Activated CD4-positive, alpha-beta memory T cell treated with anti-CD3 and anti-CD28 coated beads for 36 hours (primary cell): ENCODE results near the gene EVA1A. TPM values are rescaled to one million over a fixed set of nuclear protein-coding genes. Genes with fewer than 3 reads are reported as not detected.
A peak's percentile ranks its signal among the peaks of the same experiment; 100 is the strongest.

Experiments used
- CTCF ChIA-PET: fragments of 350-600 bp; sonication (Branson Sonifier 250); formaldehyde crosslinking; loops from one replicate; lab custom pipeline; 2021; ENCODE audit warnings: antibody characterized with exemption, inconsistent platforms; lab: Charles Lee
- POLR2A ChIA-PET: fragments of 350-600 bp; sonication (Branson Sonifier 250); formaldehyde crosslinking; loops from one replicate; lab custom pipeline; 2021; ENCODE audit warnings: antibody characterized with exemption; lab: Charles Lee
- DNase-seq: peaks from one replicate; pipeline ENCODE4 v3.0.0-alpha.2; 2020
- H3K27ac Mint-ChIP-seq: one replicate; pipeline ENCODE4 v1.8.0; 2021; ENCODE audit warnings: mixed read lengths
- H3K27me3 Mint-ChIP-seq: one replicate; pipeline ENCODE4 v1.8.0; 2021; ENCODE audit warnings: mixed read lengths
- H3K36me3 Mint-ChIP-seq: one replicate; pipeline ENCODE4 v1.8.0; 2021; ENCODE audit warnings: mixed read lengths
- H3K4me1 Mint-ChIP-seq: one replicate; pipeline ENCODE4 v1.8.0; 2021; ENCODE audit warnings: low read depth, mixed read lengths
- H3K4me3 Mint-ChIP-seq: one replicate; pipeline ENCODE4 v1.8.0; 2021; ENCODE audit warnings: mild to moderate bottlenecking, mixed read lengths
- H3K9me3 Mint-ChIP-seq: one replicate; pipeline ENCODE4 v1.8.0; 2021; ENCODE audit warnings: mixed read lengths
- intact Hi-C: fragments of 100-400 bp; cut with micrococcal nuclease; formaldehyde crosslinking; loops from one replicate; pipeline ENCODE4 v1.15.1; 2023
- total RNA-seq, 2 experiments: library from RNA; stranded (reverse); gene quantifications; one replicate each; pipeline ENCODE4 v1.2.3, GENCODE V29; 2021

The EVA1A gene
- total RNA-seq = not detected

GRCh38 chr2:75560768-75561565 lies at the start of gene EVA1A:
TSS of gene EVA1A (minus strand) at chr2:75560939. CDS start at chr2:75518140, 42,799 bp downstream.
- CTCF ChIA-PET = interaction anchor here (0.6 to 1.5 kb wide), 3 partner anchors 48 to 629 kb away, joined by 3 read pairs; no protein-coding TSS in a partner anchor
- POLR2A ChIA-PET = no interaction called here
- no peak within 1 kb of the TSS for H3K27ac Mint-ChIP-seq
- intact Hi-C loops = loop anchor here (5.0 kb wide), 1 partner anchor 46 kb away; no protein-coding TSS in a partner anchor
- DNase-seq = peak; percentile 29
- no peaks in the 10 kb centered on the region for H3K9me3 Mint-ChIP-seq
- peaks cover 10% of the 10 kb centered on the region for H3K4me1 Mint-ChIP-seq
- peak within 1 kb of the TSS; percentile 62 for H3K4me3 Mint-ChIP-seq
- peaks cover 47% of the 10 kb centered on the region for H3K27me3 Mint-ChIP-seq
- H3K36me3 Mint-ChIP-seq = no peaks in the 10 kb centered on the region

- ChIA-PET POLR2A (no interaction called here), CTCF (interaction anchor here (0.9 to 3.2 kb wide), 5 partner anchors 10 to 691 kb away, joined by 4 to 34 read pairs (median 6); no protein-coding TSS in a partner anchor)
- no peaks in the 10 kb centered on the region for H3K4me1 Mint-ChIP-seq
- no peak for DNase-seq
- no peaks in the 10 kb centered on the region for H3K9me3 Mint-ChIP-seq
- H3K27me3 Mint-ChIP-seq = peaks cover 47% of the 10 kb centered on the region
- H3K4me3 Mint-ChIP-seq = no peak overlapping the region
- intact Hi-C loops = loop anchor here (1.0 to 10.0 kb wide), 4 partner anchors 48 to 693 kb away; partner anchors contain the start of gene EVA1A
- H3K27ac Mint-ChIP-seq = no peak overlapping the region
- H3K36me3 Mint-ChIP-seq = no peaks in the 10 kb centered on the region
Observed at GRCh38 chr2:75609937-75610508, 49.3 kb upstream of the EVA1A start.

- Mint-ChIP-seq H3K27ac (no peak overlapping the region), H3K4me1 (no peaks in the 10 kb centered on the region), H3K27me3 (peaks cover 52% of the 10 kb centered on the region), H3K36me3 (no peaks in the 10 kb centered on the region), H3K4me3 (no peak overlapping the region), H3K9me3 (no peaks in the 10 kb centered on the region)
- ChIA-PET POLR2A (no interaction called here), CTCF (interaction anchor here (0.9 to 3.2 kb wide), 11 partner anchors 9 to 690 kb away, joined by 3 to 34 read pairs (median 6); no protein-coding TSS in a partner anchor)
- DNase-seq = no peak
- intact Hi-C loops = loop anchor here (1.0 to 10.0 kb wide), 4 partner anchors 47 to 692 kb away; partner anchors contain the start of gene EVA1A
Observed at GRCh38 chr2:75609334-75609689, 48.6 kb upstream of the EVA1A start.

- H3K36me3 Mint-ChIP-seq = no peaks in the 10 kb centered on the region
- H3K9me3 Mint-ChIP-seq = no peaks in the 10 kb centered on the region
- CTCF ChIA-PET = interaction anchor here (0.6 to 3.2 kb wide), 21 partner anchors 8 to 689 kb away, joined by 3 to 34 read pairs (median 3); partner anchors contain the start of gene EVA1A
- H3K4me1 Mint-ChIP-seq = no peaks in the 10 kb centered on the region
- H3K27me3 Mint-ChIP-seq = peaks cover 54% of the 10 kb centered on the region
- H3K4me3 Mint-ChIP-seq = no peak overlapping the region
- no peak overlapping the region for H3K27ac Mint-ChIP-seq
- POLR2A ChIA-PET = no interaction called here
- DNase-seq = peak; percentile 64
- intact Hi-C loops = loop anchor here (1.0 to 10.0 kb wide), 4 partner anchors 47 to 692 kb away; partner anchors contain the start of gene EVA1A
Observed at GRCh38 chr2:75608684-75609333, 48.1 kb upstream of the EVA1A start.

- intact Hi-C loops = loop anchor here (5.0 to 10.0 kb wide), 3 partner anchors 46 to 691 kb away; partner anchors contain the start of gene EVA1A
- ChIA-PET POLR2A (no interaction called here), CTCF (interaction anchor here (0.6 to 3.2 kb wide), 21 partner anchors 8 to 688 kb away, joined by 3 to 34 read pairs (median 3); partner anchors contain the start of gene EVA1A)
- Mint-ChIP-seq H3K36me3 (no peaks in the 10 kb centered on the region), H3K9me3 (no peaks in the 10 kb centered on the region), H3K4me3 (no peak overlapping the region), H3K27ac (no peak overlapping the region), H3K4me1 (no peaks in the 10 kb centered on the region), H3K27me3 (peaks cover 54% of the 10 kb centered on the region)
- DNase-seq = no peak
Observed at GRCh38 chr2:75607988-75608683, 47.4 kb upstream of the EVA1A start.

GRCh38 chr2:75607400-75607798 lies 46.7 kb upstream of the EVA1A start:
- peaks cover 53% of the 10 kb centered on the region for H3K27me3 Mint-ChIP-seq
- intact Hi-C loops = loop anchor here (5.0 to 10.0 kb wide), 3 partner anchors 45 to 690 kb away; partner anchors contain the start of gene EVA1A
- no peak for DNase-seq

GRCh38 chr2:75606761-75607399 lies 46.1 kb upstream of the EVA1A start:
- Mint-ChIP-seq H3K9me3 (no peaks in the 10 kb centered on the region), H3K4me1 (no peaks in the 10 kb centered on the region), H3K4me3 (no peak overlapping the region), H3K36me3 (no peaks in the 10 kb centered on the region), H3K27ac (no peak overlapping the region), H3K27me3 (peaks cover 48% of the 10 kb centered on the region)
- ChIA-PET POLR2A (no interaction called here), CTCF (interaction anchor here (0.8 kb wide), 1 partner anchor 239 kb away, joined by 3 read pairs; no protein-coding TSS in a partner anchor)
- intact Hi-C loops = loop anchor here (5.0 to 10.0 kb wide), 3 partner anchors 45 to 690 kb away; partner anchors contain the start of gene EVA1A
- DNase-seq = no peak

More at GRCh38 chr2:75607400-75607798, 46.7 kb upstream of the EVA1A start:
- Mint-ChIP-seq H3K27ac (no peak overlapping the region), H3K36me3 (no peaks in the 10 kb centered on the region), H3K9me3 (no peaks in the 10 kb centered on the region), H3K4me3 (no peak overlapping the region), H3K4me1 (no peaks in the 10 kb centered on the region)
- CTCF ChIA-PET = interaction anchor here (1.5 to 2.2 kb wide), 2 partner anchors 11 to 12 kb away, joined by 5 to 16 read pairs; no protein-coding TSS in a partner anchor
- POLR2A ChIA-PET = no interaction called here

GRCh38 chr2:75605770-75606529 lies 45.2 kb upstream of the EVA1A start:
- no peaks in the 10 kb centered on the region for H3K4me1 Mint-ChIP-seq
- H3K27me3 Mint-ChIP-seq = peaks cover 45% of the 10 kb centered on the region

GRCh38 chr2:75604484-75604883 lies 43.7 kb upstream of the EVA1A start:
- H3K4me1 Mint-ChIP-seq = no peaks in the 10 kb centered on the region
- no peak for DNase-seq
- CTCF ChIA-PET = no interaction called here
- no peak overlapping the region for H3K4me3 Mint-ChIP-seq
- no peaks in the 10 kb centered on the region for H3K9me3 Mint-ChIP-seq
- intact Hi-C loops = loop anchor here (10.0 kb wide), 1 partner anchor 540 kb away; no protein-coding TSS in a partner anchor
- H3K27ac Mint-ChIP-seq = no peak overlapping the region
- POLR2A ChIA-PET = no interaction called here
- H3K36me3 Mint-ChIP-seq = no peaks in the 10 kb centered on the region
- H3K27me3 Mint-ChIP-seq = peaks cover 34% of the 10 kb centered on the region

More at GRCh38 chr2:75605770-75606529, 45.2 kb upstream of the EVA1A start:
- CTCF ChIA-PET = no interaction called here
- no peak for DNase-seq
- intact Hi-C loops = loop anchor here (5.0 to 10.0 kb wide), 3 partner anchors 44 to 689 kb away; partner anchors contain the start of gene EVA1A
- no peak overlapping the region for H3K27ac Mint-ChIP-seq
- H3K36me3 Mint-ChIP-seq = no peaks in the 10 kb centered on the region
- no peak overlapping the region for H3K4me3 Mint-ChIP-seq
- POLR2A ChIA-PET = no interaction called here
- H3K9me3 Mint-ChIP-seq = no peaks in the 10 kb centered on the region

GRCh38 chr2:75603477-75603876 lies 42.7 kb upstream of the EVA1A start:
- POLR2A ChIA-PET = no interaction called here
- H3K27ac Mint-ChIP-seq = no peak overlapping the region
- no peak overlapping the region for H3K4me3 Mint-ChIP-seq
- H3K27me3 Mint-ChIP-seq = peaks cover 26% of the 10 kb centered on the region
- H3K9me3 Mint-ChIP-seq = no peaks in the 10 kb centered on the region
- H3K36me3 Mint-ChIP-seq = no peaks in the 10 kb centered on the region
- CTCF ChIA-PET = no interaction called here
- DNase-seq = no peak
- no peaks in the 10 kb centered on the region for H3K4me1 Mint-ChIP-seq
- intact Hi-C loops = loop anchor here (10.0 kb wide), 1 partner anchor 539 kb away; no protein-coding TSS in a partner anchor
